Measurements from ENCODE around the gene ATP1B1.
"Not testable (repeated sequence)": the region's sequence is repeated elsewhere in the genome, so short reads cannot be mapped to it uniquely, and the experiment has no call there.

Gene ATP1B1

GRCh38 chr1:169143984-169144383 lies 37.5 kb downstream of the ATP1B1 start:
- DNase-seq = no peak

GRCh38 chr1:169144941-169145626 lies 38.6 kb downstream of the ATP1B1 start:
- DNase-seq = no peak

GRCh38 chr1:169146576-169147214 lies 40.2 kb downstream of the ATP1B1 start:
- DNase-seq = no peak

GRCh38 chr1:169148472-169149252 lies 42.2 kb downstream of the ATP1B1 start:
- no peak for DNase-seq

GRCh38 chr1:169149555-169150286 lies 43.2 kb downstream of the ATP1B1 start:
- no peak for DNase-seq

- DNase-seq = no peak
Observed at GRCh38 chr1:169150641-169151337, 44.3 kb downstream of the ATP1B1 start.

GRCh38 chr1:169151338-169151837 lies 44.9 kb downstream of the ATP1B1 start:
- no peak for DNase-seq

- no peak for DNase-seq
Observed at GRCh38 chr1:169155675-169156074, 49.2 kb downstream of the ATP1B1 start.

GRCh38 chr1:169156580-169156979 lies 50.1 kb downstream of the ATP1B1 start:
- no peak for DNase-seq

- no peak for DNase-seq
Observed at GRCh38 chr1:169160845-169161495, 54.5 kb downstream of the ATP1B1 start.

GRCh38 chr1:169161496-169162194 lies 55.2 kb downstream of the ATP1B1 start:
- DNase-seq = no peak

GRCh38 chr1:169163059-169163458 lies 56.6 kb downstream of the ATP1B1 start:
- no peak for DNase-seq

GRCh38 chr1:169175461-169175860 lies 69.0 kb downstream of the ATP1B1 start:
- DNase-seq = no peak

- not testable (repeated sequence) for DNase-seq
Observed at GRCh38 chr1:169179431-169179830, 72.9 kb downstream of the ATP1B1 start.

- DNase-seq = no peak
Observed at GRCh38 chr1:169180174-169180573, 73.7 kb downstream of the ATP1B1 start.

Data from CD4-positive, alpha-beta T cell treated with Interleukin-1 beta for 1 hour (primary cell).